CD4-positive, alpha-beta T cell treated with Interleukin-15 for 4 hours (primary cell): ENCODE results near the gene MYO3B.
"Not testable (repeated sequence)": the region's sequence is repeated elsewhere in the genome, so short reads cannot be mapped to it uniquely, and the experiment has no call there.

Experiments used
- DNase-seq: peaks from one replicate; pipeline ENCODE4 v3.0.0-alpha.2; 2020; ENCODE audit warnings: low spot score

Gene MYO3B

GRCh38 chr2:170261566-170261965 is 83.6 kb downstream of the MYO3B start:
- DNase-seq: no peak

- no peak for DNase-seq
Measured at GRCh38 chr2:170262343-170262742, 84.4 kb downstream of the MYO3B start.

- no peak for DNase-seq
Measured at GRCh38 chr2:170262806-170263205, 84.9 kb downstream of the MYO3B start.

GRCh38 chr2:170263728-170264521 is 86.0 kb downstream of the MYO3B start:
- DNase-seq: not testable (repeated sequence)

GRCh38 chr2:170264522-170264860 is 86.5 kb downstream of the MYO3B start:
- no peak for DNase-seq

- no peak for DNase-seq
Measured at GRCh38 chr2:170264865-170265264, 86.9 kb downstream of the MYO3B start.

- no peak for DNase-seq
Measured at GRCh38 chr2:170265321-170265720, 87.4 kb downstream of the MYO3B start.

- no peak for DNase-seq
Measured at GRCh38 chr2:170266358-170266757, 88.4 kb downstream of the MYO3B start.

GRCh38 chr2:170267071-170267470 is 89.1 kb downstream of the MYO3B start:
- DNase-seq: no peak

GRCh38 chr2:170270278-170270864 is 92.4 kb downstream of the MYO3B start:
- DNase-seq: no peak

- DNase-seq: no peak
Measured at GRCh38 chr2:170271340-170271739, 93.4 kb downstream of the MYO3B start.

GRCh38 chr2:170276056-170276455 is 98.1 kb downstream of the MYO3B start:
- no peak for DNase-seq

- DNase-seq: no peak
Measured at GRCh38 chr2:170276925-170277629, 99.1 kb downstream of the MYO3B start.

GRCh38 chr2:170277951-170278350 is 100.0 kb downstream of the MYO3B start:
- DNase-seq: no peak

GRCh38 chr2:170279615-170280014 is 101.7 kb downstream of the MYO3B start:
- not testable (repeated sequence) for DNase-seq

- no peak for DNase-seq
Measured at GRCh38 chr2:170282851-170283250, 104.9 kb downstream of the MYO3B start.

GRCh38 chr2:170284205-170284604 is 106.3 kb downstream of the MYO3B start:
- DNase-seq: no peak

- DNase-seq: no peak
Measured at GRCh38 chr2:170288859-170289258, 110.9 kb downstream of the MYO3B start.

GRCh38 chr2:170291474-170291873 is 113.5 kb downstream of the MYO3B start:
- DNase-seq: no peak

GRCh38 chr2:170292415-170292814 is 114.5 kb downstream of the MYO3B start:
- DNase-seq: no peak

GRCh38 chr2:170297496-170297895 is 119.5 kb downstream of the MYO3B start:
- DNase-seq: no peak

GRCh38 chr2:170298115-170298514 is 120.2 kb downstream of the MYO3B start:
- no peak for DNase-seq

- no peak for DNase-seq
Measured at GRCh38 chr2:170298861-170299429, 121.0 kb downstream of the MYO3B start.
